Subcutaneous preadipocyte (primary cell): ENCODE measurements around the gene P3H1. TPM values are rescaled to one million over a fixed set of nuclear protein-coding genes. Genes with fewer than 3 reads are reported as not detected.

Source experiments
- total RNA-seq: library from RNA; depleted of rRNA; stranded (reverse); fragments of >200 nt; gene quantifications from 2 replicates; pipeline ENCODE4 v1.2.3, GENCODE V29; 2012

P3H1 gene, protein sequence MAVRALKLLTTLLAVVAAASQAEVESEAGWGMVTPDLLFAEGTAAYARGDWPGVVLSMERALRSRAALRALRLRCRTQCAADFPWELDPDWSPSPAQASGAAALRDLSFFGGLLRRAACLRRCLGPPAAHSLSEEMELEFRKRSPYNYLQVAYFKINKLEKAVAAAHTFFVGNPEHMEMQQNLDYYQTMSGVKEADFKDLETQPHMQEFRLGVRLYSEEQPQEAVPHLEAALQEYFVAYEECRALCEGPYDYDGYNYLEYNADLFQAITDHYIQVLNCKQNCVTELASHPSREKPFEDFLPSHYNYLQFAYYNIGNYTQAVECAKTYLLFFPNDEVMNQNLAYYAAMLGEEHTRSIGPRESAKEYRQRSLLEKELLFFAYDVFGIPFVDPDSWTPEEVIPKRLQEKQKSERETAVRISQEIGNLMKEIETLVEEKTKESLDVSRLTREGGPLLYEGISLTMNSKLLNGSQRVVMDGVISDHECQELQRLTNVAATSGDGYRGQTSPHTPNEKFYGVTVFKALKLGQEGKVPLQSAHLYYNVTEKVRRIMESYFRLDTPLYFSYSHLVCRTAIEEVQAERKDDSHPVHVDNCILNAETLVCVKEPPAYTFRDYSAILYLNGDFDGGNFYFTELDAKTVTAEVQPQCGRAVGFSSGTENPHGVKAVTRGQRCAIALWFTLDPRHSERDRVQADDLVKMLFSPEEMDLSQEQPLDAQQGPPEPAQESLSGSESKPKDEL
- total RNA-seq = 99.7 and 111 TPM in 2 replicates

DNA sequence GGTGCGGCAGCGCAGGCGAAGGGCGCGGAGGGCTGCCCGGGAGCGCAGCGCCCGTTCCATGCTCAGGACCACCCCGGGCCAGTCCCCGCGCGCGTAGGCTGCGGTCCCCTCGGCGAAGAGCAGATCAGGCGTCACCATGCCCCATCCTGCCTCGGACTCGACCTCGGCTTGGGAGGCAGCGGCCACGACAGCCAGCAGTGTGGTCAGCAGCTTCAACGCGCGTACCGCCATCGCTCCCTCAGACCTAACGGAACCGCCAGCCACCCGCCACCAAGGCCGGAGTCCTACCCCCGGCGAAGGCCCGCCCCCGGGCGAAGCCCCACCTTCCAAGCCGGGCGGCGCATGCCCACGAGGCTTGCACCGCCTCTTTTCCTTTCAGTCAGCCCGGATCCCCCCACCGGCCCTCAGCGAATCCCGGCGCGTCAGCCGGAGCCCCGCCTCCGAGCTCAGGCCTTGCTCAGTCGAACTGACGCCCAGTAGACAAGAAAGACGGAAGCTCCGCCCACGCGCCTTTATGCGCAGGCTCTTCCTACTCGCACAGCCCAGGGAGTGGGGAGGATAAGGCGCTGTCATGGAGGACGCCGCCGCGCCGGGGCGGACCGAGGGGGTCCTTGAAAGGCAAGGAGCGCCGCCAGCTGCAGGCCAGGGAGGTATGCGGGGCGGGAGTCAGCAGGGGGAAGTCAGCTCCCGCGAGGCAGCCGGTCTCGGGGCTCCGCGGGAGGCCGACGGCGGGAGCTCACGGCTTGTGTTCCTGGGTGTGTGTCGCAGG is at the start of gene P3H1, which contains the start of gene C1orf50:
P3H1 (minus strand) TSS at position 288 of the 769 bp plus-strand sequence; CDS start at position 231, 57 bp downstream.
C1orf50 (plus strand) TSS at position 509 of the 769 bp plus-strand sequence; CDS start at position 572, 63 bp downstream.

DNA sequence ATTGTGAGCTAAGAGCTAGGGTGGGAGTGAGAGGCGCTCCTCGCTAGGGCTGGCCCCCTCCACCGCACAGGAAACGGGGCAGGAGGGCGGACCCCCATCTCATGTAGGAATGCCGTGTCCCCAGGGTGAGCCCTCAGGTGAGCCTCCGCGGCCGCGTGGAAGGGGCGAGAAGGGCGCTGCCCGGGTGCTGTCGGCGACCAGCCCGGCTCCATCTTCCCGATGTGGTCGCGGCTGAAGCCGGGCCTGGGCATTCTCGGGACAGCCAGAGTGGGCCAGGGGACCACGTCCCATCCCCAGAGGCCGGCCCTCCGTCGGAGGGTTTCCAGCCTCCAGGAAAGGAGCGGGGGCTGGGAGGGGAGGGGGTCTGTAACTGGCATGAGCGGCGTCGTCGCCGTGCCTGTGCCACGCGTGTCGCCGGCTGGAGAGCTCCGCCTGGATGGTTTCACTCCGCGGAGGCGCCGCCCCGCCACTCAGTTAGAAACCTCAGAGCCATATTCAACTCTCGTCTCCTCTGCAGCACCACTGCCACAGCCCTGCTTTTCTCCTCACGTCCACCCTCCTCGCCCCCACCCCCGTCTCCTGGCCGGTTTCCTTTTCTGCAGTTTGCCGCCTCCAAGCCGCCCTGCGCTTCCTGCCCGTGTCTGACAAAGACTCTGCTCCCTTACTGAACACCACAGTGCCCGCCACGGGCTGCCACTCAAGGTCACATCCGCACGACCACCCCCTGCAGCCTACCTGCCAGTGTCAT is 18.3 kb upstream of the P3H1 start, which contains the start of gene TMEM269:
TMEM269 (plus strand) TSS at position 46 of the 748 bp plus-strand sequence. CDS start 4,903 bp downstream, outside the sequence.

DNA sequence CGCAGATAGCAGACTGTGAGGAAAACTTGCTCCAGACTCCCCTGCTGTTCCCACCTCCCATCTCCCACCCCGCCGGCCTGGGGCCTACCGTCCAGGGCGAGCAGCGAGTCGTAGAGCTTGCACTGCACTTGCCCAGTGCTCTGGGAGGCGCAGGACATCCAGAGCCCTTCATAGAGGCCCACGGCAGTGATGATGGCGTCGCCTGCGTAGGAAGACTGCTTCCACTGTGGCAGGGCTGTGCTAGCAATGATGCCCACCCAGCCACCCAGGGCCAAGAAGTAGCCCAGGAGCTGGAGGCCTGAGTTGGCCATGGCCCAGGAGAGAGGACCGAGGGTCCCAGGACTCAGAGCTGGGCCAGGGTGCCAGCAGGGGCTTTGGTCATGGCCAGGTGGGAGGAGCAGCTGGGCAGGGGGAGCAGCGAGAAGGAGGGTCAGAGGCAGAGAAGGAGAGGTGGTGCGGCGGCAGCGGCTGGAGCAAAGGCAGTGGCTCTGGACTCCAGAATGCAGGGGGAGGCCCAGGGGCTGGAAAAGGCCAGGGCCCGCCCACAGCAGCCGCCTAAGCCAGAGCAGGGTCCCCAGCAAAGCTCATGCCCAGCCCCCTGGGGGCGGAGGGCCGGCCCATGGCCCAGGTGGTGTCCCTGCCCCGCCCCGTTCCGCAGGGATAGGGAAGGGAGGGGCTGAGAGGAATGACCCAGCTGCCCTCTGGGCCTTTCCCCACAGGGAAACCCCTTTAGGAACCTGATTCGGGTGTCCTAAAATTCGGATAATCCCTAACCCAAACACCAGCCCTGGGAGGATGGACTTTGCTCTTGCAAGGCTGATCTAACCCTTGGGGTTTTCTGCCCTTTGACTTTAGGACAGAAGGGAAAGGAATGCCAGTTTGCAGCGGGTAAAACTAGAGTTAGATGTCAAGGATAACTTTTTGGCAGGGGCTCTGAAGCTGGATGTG is 26.8 kb downstream of the P3H1 start, which contains the start of gene CLDN19:
CLDN19 (minus strand) TSS at position 484 of the 948 bp plus-strand sequence; CDS start at position 311, 173 bp downstream.

Other genes with a start within 250 kb of the P3H1 start
- 35.2 and 37.8 TPM in 2 replicates for gene PPIH, start 108.6 kb downstream of the P3H1 start, total RNA-seq
- gene YBX1, start 84.6 kb downstream of the P3H1 start, total RNA-seq = 853 and 942 TPM in 2 replicates
- not detected in 2 replicates for gene CLDN19, start 26.8 kb downstream of the P3H1 start, total RNA-seq
- 3.3 and 3.5 TPM in 2 replicates for gene C1orf50, start 221 bp upstream of the P3H1 start, total RNA-seq
- under 0.01 TPM in 1 of 2 replicates, not detected in the other for gene TMEM269, start 18.0 kb upstream of the P3H1 start, total RNA-seq
- 8.6 and 13.2 TPM in 2 replicates for gene ERMAP, start 50.1 kb upstream of the P3H1 start, total RNA-seq
- 8.8 and 9.9 TPM in 2 replicates for gene SVBP, start 50.4 kb upstream of the P3H1 start, total RNA-seq
- gene ZNF691, start 79.6 kb upstream of the P3H1 start, total RNA-seq = 7.6 and 9.2 TPM in 2 replicates
- 17.3 and 31.7 TPM in 2 replicates for gene SLC2A1, start 191.8 kb upstream of the P3H1 start, total RNA-seq